HEK293 (cell line): ENCODE results near the gene METAP1.

Experiments
- CTCF ChIA-PET: fragments of 350-600 bp; formaldehyde crosslinking; extraction: SDS; loops from one replicate; lab custom pipeline; 2021; ENCODE audit warnings: antibody characterized with exemption; lab: Yijun Ruan, JAX
- POLR2A ChIA-PET: fragments of 300-600 bp; formaldehyde crosslinking; extraction: SDS; loops from one replicate; lab custom pipeline; 2020; ENCODE audit warnings: antibody characterized with exemption, inconsistent platforms; lab: Yijun Ruan, JAX
- H3K27ac ChIP-seq: fragments of 200-500 bp; sonication (Bioruptor generic); 2 replicates; pipeline ENCODE4 v1.5.1; 2014; ENCODE audit warnings: low read depth, low read length, control low read depth, inconsistent platforms; ENCODE audit errors: extremely low read depth
- H3K36me3 ChIP-seq, 2 experiments: fragments of 200-500 bp in 1 of 2; sonication (Bioruptor generic) in 1 of 2; 1 replicate in 1 of 2; 2 replicates in 1 of 2; pipeline ENCODE4 v1.5.1; 2014 to 2017; ENCODE audit warnings: inconsistent platforms in 2 of 2, low read length in 2 of 2; ENCODE audit not compliant: control insufficient read depth in 2 of 2, insufficient read depth in 1 of 2
- H3K4me1 ChIP-seq: fragments of 200-500 bp; sonication (Bioruptor generic); 2 replicates; pipeline ENCODE4 v1.5.1; 2014; ENCODE audit warnings: mild to moderate bottlenecking, low read length, inconsistent platforms; ENCODE audit not compliant: control insufficient read depth, insufficient read depth
- H3K4me3 ChIP-seq: 2 replicates; pipeline ENCODE4 v1.5.1; 2011; ENCODE audit warnings: low read depth, mild to moderate bottlenecking, control low read depth, low read length, moderate library complexity
- H3K9me3 ChIP-seq: fragments of 200-500 bp; sonication (Bioruptor generic); 2 replicates; pipeline ENCODE4 v1.5.1; 2014; ENCODE audit warnings: low read depth, low read length, inconsistent platforms; ENCODE audit not compliant: control insufficient read depth, insufficient read depth
- GLI4 ChIP-seq: fragments of 450-650 bp; formaldehyde crosslinking; IDR thresholded peaks from 2 replicates; pipeline ENCODE4 v1.5.1; 2016; ENCODE audit warnings: missing biosample characterization, missing genetic modification characterization
- MEIS1 ChIP-seq: sonication (generic); formaldehyde crosslinking; IDR thresholded peaks from 2 replicates; pipeline ENCODE4 v1.8.1; 2022; ENCODE audit warnings: missing genetic modification reagents, mild to moderate bottlenecking, borderline replicate concordance
- PATZ1 ChIP-seq: fragments of 450-650 bp; formaldehyde crosslinking; IDR thresholded peaks from 2 replicates; pipeline ENCODE4 v1.5.1; 2016; ENCODE audit warnings: missing biosample characterization, missing genetic modification characterization
- PRDM2 ChIP-seq: fragments of 450-650 bp; formaldehyde crosslinking; IDR thresholded peaks from 2 replicates; pipeline ENCODE4 v1.5.1; 2016; ENCODE audit warnings: missing biosample characterization, missing genetic modification characterization, borderline replicate concordance
- SCRT2 ChIP-seq: fragments of 450-650 bp; formaldehyde crosslinking; IDR thresholded peaks from 2 replicates; pipeline ENCODE4 v1.5.1; 2016; ENCODE audit warnings: missing biosample characterization, missing genetic modification characterization
- TCF7L2 ChIP-seq: IDR thresholded peaks from 2 replicates; pipeline ENCODE4 v1.6.1; 2011; ENCODE audit warnings: low read depth, mild to moderate bottlenecking, inconsistent platforms, low read length, moderate library complexity, borderline replicate concordance
- WT1 ChIP-seq: fragments of 450-650 bp; formaldehyde crosslinking; IDR thresholded peaks from 2 replicates; pipeline ENCODE4 v1.5.1; 2016; ENCODE audit warnings: missing biosample characterization, missing genetic modification characterization
- ZNF112 ChIP-seq: fragments of 450-650 bp; formaldehyde crosslinking; IDR thresholded peaks from 2 replicates; pipeline ENCODE4 v1.5.0; 2017; ENCODE audit warnings: missing biosample characterization, missing genetic modification characterization
- ZNF114 ChIP-seq: fragments of 450-650 bp; formaldehyde crosslinking; IDR thresholded peaks from 2 replicates; pipeline ENCODE4 v1.5.0; 2017; ENCODE audit warnings: missing biosample characterization, missing genetic modification characterization
- ZNF184 ChIP-seq: fragments of 450-650 bp; IDR thresholded peaks from 2 replicates; pipeline ENCODE4 v1.5.1; 2018; ENCODE audit warnings: missing biosample characterization, mild to moderate bottlenecking, missing genetic modification characterization
- ZNF335 ChIP-seq: fragments of 450-650 bp; formaldehyde crosslinking; conservative IDR thresholded peaks from 2 replicates; pipeline ENCODE4 v1.5.1; 2016; ENCODE audit warnings: missing biosample characterization, missing genetic modification characterization
- ZNF529 ChIP-seq: fragments of 450-650 bp; formaldehyde crosslinking; IDR thresholded peaks from 2 replicates; pipeline ENCODE4 v1.5.1; 2017; ENCODE audit warnings: missing genetic modification characterization, missing biosample characterization; ENCODE audit not compliant: insufficient replicate concordance
- ZNF549 ChIP-seq: fragments of 450-650 bp; IDR thresholded peaks from 2 replicates; pipeline ENCODE4 v1.5.1; 2018; ENCODE audit warnings: missing biosample characterization, missing genetic modification characterization, mild to moderate bottlenecking, inconsistent platforms, moderate library complexity
- ZNF76 ChIP-seq: fragments of 450-650 bp; formaldehyde crosslinking; IDR thresholded peaks from 2 replicates; pipeline ENCODE4; 2016; ENCODE audit warnings: low read depth, missing biosample characterization, missing genetic modification characterization, borderline replicate concordance
- ZNF768 ChIP-seq: fragments of 450-650 bp; formaldehyde crosslinking; IDR thresholded peaks from 2 replicates; pipeline ENCODE4 v1.5.1; 2018; ENCODE audit warnings: missing biosample characterization, mild to moderate bottlenecking, missing genetic modification characterization
- TF ChIP-seq, protein P1 (sequence below): fragments of 450-650 bp; formaldehyde crosslinking; IDR thresholded peaks from 2 replicates; pipeline ENCODE4 v1.5.1; 2016; ENCODE audit warnings: missing biosample characterization, missing genetic modification characterization
- TF ChIP-seq, protein P2 (sequence below): fragments of 450-650 bp; formaldehyde crosslinking; IDR thresholded peaks from 2 replicates; pipeline ENCODE4 v1.5.1; 2017; ENCODE audit warnings: missing biosample characterization, mild to moderate bottlenecking, missing genetic modification characterization, moderate library complexity
- TF ChIP-seq, protein P3 (sequence below): fragments of 450-650 bp; formaldehyde crosslinking; IDR thresholded peaks from 2 replicates; pipeline ENCODE4 v1.5.1; 2016; ENCODE audit warnings: missing biosample characterization, missing genetic modification characterization

The METAP1 gene

DNA sequence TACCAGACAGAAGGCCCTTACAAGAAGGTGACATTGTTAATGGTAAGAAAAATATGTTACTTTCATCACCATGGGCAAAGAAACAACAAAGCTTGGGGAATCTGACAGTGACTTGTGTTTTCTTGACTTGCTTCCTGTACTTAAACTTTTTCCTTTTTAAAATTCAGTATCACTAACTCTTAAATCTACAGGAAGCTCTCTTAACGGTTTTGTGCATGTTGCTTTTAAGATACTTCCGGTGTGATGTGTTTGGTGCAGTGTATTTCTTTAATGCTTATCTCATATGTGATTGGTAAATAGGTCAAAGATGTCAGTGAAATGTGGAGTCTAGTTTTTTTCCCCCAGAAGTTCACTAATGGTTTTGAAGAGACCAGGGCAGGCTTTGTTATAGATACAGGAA is 47.8 kb downstream of the METAP1 start:
- POLR2A ChIA-PET = no interaction called here
- Histone ChIP-seq H3K4me1 (no peaks in the 10 kb centered on the region), H3K4me3 (no peak overlapping the region), H3K27ac (no peak overlapping the region), H3K9me3 (no peaks in the 10 kb centered on the region), H3K36me3 (peaks cover 0 to 19% of the 10 kb centered on the region in 2 experiments; a peak in 1 of 3 replicates)
- TF ChIP-seq ZNF114 (tag by site-specific recombination) = no peak
- no peak for TF ChIP-seq TCF7L2
- TF ChIP-seq ZNF529 (tag by site-specific recombination) = no peak
- TF ChIP-seq, protein P1, sequence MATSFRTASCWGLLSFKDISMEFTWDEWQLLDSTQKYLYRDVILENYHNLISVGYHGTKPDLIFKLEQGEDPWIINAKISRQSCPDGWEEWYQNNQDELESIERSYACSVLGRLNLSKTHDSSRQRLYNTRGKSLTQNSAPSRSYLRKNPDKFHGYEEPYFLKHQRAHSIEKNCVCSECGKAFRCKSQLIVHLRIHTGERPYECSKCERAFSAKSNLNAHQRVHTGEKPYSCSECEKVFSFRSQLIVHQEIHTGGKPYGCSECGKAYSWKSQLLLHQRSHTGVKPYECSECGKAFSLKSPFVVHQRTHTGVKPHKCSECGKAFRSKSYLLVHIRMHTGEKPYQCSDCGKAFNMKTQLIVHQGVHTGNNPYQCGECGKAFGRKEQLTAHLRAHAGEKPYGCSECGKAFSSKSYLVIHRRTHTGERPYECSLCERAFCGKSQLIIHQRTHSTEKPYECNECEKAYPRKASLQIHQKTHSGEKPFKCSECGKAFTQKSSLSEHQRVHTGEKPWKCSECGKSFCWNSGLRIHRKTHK (tag by site-specific recombination) = no peak
- TF ChIP-seq, protein P2, sequence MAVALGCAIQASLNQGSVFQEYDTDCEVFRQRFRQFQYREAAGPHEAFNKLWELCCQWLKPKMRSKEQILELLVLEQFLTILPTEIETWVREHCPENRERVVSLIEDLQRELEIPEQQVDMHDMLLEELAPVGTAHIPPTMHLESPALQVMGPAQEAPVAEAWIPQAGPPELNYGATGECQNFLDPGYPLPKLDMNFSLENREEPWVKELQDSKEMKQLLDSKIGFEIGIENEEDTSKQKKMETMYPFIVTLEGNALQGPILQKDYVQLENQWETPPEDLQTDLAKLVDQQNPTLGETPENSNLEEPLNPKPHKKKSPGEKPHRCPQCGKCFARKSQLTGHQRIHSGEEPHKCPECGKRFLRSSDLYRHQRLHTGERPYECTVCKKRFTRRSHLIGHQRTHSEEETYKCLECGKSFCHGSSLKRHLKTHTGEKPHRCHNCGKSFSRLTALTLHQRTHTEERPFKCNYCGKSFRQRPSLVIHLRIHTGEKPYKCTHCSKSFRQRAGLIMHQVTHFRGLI (tag by site-specific recombination) = no peak
- no peak for TF ChIP-seq ZNF76 (tag by site-specific recombination)
- TF ChIP-seq MEIS1 (CRISPR knock-in tag) = no peak
- TF ChIP-seq PATZ1 (tag by site-specific recombination) = no peak
- TF ChIP-seq ZNF184 (tag by site-specific recombination) = no peak
- no peak for TF ChIP-seq ZNF112
- no peak for TF ChIP-seq ZNF335 (tag by site-specific recombination)
- TF ChIP-seq SCRT2 (tag by site-specific recombination) = no peak
- no peak for TF ChIP-seq GLI4 (tag by site-specific recombination)
- TF ChIP-seq WT1 (tag by site-specific recombination) = no peak
- TF ChIP-seq, protein P3, sequence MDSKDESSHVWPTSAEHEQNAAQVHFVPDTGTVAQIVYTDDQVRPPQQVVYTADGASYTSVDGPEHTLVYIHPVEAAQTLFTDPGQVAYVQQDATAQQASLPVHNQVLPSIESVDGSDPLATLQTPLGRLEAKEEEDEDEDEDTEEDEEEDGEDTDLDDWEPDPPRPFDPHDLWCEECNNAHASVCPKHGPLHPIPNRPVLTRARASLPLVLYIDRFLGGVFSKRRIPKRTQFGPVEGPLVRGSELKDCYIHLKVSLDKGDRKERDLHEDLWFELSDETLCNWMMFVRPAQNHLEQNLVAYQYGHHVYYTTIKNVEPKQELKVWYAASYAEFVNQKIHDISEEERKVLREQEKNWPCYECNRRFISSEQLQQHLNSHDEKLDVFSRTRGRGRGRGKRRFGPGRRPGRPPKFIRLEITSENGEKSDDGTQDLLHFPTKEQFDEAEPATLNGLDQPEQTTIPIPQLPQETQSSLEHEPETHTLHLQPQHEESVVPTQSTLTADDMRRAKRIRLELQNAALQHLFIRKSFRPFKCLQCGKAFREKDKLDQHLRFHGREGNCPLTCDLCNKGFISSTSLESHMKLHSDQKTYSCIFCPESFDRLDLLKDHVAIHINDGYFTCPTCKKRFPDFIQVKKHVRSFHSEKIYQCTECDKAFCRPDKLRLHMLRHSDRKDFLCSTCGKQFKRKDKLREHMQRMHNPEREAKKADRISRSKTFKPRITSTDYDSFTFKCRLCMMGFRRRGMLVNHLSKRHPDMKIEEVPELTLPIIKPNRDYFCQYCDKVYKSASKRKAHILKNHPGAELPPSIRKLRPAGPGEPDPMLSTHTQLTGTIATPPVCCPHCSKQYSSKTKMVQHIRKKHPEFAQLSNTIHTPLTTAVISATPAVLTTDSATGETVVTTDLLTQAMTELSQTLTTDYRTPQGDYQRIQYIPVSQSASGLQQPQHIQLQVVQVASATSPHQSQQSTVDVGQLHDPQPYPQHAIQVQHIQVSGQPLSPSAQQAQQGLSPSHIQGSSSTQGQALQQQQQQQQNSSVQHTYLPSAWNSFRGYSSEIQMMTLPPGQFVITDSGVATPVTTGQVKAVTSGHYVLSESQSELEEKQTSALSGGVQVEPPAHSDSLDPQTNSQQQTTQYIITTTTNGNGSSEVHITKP = no peak
- TF ChIP-seq ZNF549 = no peak
- no peak for TF ChIP-seq PRDM2 (tag by site-specific recombination)
- TF ChIP-seq ZNF768 = no peak
- CTCF ChIA-PET = no interaction called here
